ENCODE data around the gene POC1A.

Gene POC1A

GRCh38 chr3:52106951-52107611 is 47.1 kb downstream of the POC1A start:
- DNase-seq (ENCODE audit: low read depth in 1 of 2, low spot score in 1 of 2): no peak

DNA sequence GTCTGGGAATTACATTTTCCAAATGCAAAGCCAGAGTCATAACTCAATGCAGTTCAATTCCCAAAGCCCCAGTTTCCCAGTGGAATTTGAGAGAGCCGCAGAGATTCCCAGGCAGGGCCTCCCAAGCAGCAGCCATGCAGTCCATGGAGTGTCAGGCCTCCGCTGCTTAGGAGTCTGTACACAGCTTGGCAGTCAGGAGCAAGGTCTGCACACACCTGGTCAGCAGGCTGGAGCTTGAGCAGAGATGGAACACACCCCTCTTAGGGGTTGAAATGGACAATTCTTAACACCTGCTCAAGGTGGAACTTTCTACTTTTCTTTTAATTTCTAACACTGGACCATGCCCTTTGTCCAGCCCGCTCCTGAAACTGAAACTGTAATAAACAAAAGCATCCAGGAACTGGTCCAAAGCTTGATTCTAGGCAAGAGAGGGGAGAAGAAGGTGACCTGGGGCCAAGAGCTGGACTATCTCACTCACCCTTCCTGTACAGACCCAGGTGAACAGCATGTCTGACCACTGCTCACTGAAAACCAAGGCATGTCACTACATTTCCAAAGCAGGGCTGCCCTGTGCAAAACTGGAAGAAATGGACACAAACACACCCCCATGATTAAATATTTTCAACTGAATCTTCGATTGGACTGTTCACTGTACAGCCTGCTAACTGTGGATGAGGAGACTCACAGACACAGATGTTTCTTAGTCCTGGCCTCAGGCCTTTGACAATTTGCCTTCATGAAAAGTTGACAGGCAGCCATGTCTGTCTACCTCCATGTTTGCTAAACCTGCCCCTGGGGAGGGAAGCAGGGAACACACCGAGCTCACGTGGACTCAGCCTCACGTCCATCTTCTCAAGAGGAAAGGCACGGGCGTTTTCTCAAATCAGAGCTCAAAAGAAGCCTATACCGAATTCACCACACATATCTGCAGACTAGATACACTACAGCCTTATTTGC is 49.3 kb downstream of the POC1A start:
- DNase-seq (ENCODE audit: low read depth in 1 of 2, low spot score in 1 of 2): no peak

DNA sequence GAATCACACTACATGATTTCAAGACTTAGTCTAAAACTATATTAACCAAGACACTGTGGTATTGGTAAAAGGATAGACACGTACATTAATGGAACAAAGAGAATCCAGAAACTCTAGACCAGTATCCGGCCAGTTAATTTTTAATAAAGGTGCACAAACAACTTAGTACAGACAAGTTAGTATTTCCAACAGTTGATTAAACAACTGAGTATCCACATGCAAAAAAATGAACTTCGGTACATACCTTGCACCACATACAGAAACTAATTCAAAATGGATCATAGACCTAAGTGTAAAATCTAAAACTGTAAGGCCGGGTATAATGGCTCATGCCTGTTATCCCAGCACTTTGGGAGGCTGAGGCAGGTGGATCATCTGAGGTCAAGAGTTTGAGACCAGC is 51.3 kb downstream of the POC1A start:
- no peak for DNase-seq (ENCODE audit: low read depth in 1 of 2, low spot score in 1 of 2)

DNA sequence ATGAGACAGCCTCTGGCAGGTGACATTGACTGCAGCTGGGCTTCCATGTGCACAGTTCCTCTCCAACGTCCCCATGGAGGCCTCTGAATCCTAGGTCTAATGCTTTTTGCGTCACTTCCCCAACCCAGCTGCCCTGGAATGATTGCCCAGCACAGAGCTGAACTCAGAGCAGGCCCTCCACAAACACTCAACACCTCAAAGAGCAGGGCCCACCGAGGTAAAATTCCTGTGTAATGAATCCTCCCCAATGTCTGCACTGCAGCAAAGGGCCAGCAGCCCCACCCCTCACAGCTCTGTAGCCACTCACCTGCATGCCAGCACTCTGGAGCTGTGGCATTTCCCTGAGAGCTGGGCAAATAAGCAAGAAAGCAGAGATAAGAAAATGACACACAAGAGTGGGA is 55.2 kb downstream of the POC1A start:
- DNase-seq (ENCODE audit: low read depth in 1 of 2, low spot score in 1 of 2): no peak

DNA sequence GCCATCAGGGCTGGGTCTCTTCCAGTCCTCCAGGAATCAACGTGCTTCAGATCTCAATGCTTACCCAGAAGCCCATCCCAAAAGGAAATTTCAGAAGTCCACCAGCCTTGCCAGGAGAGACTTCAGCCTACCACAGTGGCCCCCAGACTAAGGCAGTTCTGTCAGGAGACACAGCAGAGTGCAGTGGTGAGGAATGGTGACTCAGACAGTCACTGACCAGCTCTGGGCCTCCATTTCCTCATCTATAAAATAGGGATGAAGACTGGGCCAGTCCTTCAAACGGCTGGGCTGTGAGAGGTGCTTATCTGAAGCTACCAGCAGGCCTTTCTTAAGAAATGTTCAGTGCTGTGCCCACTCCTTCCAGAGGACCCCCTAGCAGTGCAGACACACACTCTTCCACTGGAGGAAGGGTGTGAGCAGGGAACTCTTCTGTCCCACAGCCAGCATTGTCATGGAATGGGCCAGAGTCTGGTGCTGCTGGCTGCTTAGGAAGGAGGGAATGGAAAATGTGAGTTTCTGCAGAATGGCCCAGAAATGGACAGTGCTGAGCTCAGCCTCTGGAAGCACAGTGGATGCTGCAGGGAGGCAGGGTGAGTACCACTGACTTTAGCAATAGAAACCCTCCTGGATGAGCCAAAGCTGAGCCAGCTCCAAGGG is 56.2 kb downstream of the POC1A start:
- no peak for DNase-seq (ENCODE audit: low read depth in 1 of 2, low spot score in 1 of 2)

DNA sequence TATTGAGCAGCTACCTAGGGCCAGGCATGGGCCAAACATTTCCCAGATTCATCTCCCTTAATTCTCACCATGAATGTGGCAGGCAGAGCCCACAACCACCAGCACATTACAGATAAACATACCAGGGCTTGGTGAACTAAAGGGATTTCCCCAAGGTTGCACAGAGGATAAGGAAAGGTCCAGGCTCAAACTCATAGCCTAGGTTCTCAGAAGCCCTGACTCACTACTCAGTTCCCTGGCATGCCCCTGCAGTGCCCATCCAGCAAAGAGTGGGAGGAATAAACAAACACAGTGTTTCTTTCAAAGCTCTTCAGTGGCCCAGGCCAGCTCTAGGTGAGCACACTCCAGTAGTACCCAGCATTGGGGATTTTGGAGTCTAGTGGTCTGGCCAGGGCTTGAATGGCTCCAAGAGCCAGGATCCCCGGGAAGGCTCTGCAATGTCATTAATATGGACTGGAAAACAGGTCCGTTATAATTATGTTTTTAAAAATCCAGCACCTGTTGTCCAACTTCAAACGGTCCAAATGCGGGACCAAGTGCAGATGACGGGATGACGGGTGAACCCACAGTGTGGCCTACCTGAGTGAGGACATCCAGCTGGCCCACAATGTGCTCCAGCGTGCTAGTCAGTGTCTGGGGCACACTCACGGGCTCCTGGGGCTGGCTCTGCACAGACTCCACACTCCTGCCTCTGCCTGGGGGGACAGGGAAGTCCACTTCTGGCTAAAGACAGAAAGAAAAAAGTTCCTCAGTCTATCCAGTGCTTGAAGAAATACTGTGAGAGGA is 58.0 kb downstream of the POC1A start:
- DNase-seq (ENCODE audit: low read depth in 1 of 2, low spot score in 1 of 2): no peak

GRCh38 chr3:52094571-52095485 is 59.4 kb downstream of the POC1A start:
- DNase-seq (ENCODE audit: low read depth in 1 of 2, low spot score in 1 of 2): no peak

DNA sequence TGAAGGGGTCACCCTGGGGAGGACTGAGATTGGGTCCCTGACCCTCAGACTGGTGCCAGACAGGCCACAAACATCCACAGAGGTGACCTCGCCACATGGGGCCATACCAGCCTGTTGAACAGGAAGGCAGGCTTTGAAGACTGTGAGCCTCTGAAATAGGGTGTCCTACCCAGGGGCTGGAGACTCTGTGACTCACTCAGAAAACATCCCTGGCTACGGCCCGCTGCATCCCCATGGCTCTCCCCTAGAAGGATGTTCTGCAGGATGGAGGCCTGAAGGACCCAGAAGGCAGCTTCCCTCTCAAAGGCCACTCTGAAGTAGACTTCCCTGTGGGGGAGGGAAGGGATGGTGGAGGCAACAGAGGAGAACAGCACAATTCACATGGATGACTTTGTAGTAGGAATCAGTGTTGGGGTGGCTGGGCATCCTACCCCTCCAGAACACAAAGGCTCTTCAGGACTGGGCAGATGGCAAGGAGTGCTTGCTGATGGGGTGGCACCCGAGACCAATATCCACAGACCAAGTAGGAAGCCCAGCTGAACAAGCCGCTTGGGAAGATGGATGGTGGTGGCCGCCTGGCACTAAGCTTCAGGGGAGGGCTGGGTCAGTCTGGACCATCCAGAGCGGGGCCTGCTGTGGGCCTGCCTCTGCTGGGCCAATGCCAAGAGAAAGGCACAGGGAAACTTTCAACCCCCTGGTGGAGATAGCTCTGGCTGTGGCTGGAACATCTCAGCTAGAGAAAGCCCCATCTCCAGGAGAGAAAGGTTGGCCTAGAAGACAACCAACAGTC is 60.3 kb downstream of the POC1A start:
- DNase-seq (ENCODE audit: low read depth in 1 of 2, low spot score in 1 of 2): no peak

- DNase-seq (ENCODE audit: low read depth in 1 of 2, low spot score in 1 of 2): no peak
These were observed 61.3 kb downstream of the POC1A start for GRCh38 chr3:52092891-52093290.

- no peak for DNase-seq (ENCODE audit: low read depth in 1 of 2, low spot score in 1 of 2)
These were observed 62.0 kb downstream of the POC1A start for GRCh38 chr3:52092271-52092660.

GRCh38 chr3:52091586-52092270 is 62.5 kb downstream of the POC1A start:
- no peak for DNase-seq (ENCODE audit: low read depth in 1 of 2, low spot score in 1 of 2)

- no peak for DNase-seq (ENCODE audit: low read depth in 1 of 2, low spot score in 1 of 2)
These were observed 63.2 kb downstream of the POC1A start for GRCh38 chr3:52090933-52091468.

DNA sequence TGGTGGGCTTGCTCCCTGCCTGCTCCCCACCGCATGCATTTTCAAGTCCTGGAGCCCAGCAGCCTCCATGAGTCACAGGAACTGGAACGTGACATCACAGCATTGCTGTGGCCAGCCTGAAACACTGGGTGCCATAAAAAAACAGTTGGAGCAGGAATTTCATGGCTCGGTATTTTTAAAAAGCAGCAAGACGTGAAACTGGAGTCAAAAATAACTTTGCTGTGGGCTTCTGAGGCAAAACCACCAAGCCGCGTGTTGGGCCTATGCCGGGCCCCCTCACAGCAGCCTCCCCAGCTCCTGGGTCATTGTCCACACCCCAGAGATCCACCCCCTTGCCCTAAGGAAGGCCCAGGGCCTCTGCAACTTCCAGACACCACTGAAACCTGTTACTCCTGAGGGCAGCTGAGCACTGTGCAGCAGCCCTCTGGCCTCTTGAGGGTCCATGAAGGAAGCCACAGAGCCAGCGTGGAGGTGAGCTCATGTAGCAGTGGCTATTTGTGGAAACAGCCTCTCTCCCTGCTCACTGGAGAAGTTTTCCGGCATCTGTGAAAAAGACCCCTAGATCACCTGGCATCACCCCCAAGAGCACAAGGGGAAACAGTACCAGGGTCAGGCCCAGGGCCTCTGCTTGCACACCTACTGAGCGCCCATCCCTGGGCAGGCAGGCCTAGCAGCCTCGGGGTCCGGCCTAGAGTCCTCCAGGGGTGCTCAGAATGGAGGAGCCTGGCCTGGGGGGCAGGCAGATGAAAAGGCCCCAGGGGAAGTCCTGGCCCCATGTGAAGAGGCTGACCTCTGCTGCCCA is 63.9 kb downstream of the POC1A start:
- DNase-seq (ENCODE audit: low read depth in 1 of 2, low spot score in 1 of 2): no peak

DNA sequence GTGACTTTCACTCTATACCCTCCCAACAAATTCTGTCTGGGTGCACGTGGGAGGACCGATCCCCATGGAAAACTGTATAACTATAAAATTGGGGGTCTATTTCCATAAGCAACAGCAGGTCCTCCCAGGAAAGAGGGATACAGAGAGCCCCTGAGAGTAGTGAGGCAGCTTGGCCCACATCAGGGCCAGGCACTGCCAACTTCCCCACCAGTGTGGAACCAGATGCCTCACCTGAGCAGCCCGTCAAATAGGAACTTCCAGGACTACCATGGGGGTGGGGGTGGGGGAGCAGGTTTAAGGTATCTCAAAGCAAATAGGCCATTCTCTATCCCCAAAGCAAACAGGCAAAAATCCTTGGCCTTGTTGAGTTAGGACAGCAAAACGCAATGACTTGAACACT is 64.5 kb downstream of the POC1A start:
- no peak for DNase-seq (ENCODE audit: low read depth in 1 of 2, low spot score in 1 of 2)

GRCh38 chr3:52088445-52089367 is 65.5 kb downstream of the POC1A start:
- DNase-seq (ENCODE audit: low read depth in 1 of 2, low spot score in 1 of 2): no peak

DNA sequence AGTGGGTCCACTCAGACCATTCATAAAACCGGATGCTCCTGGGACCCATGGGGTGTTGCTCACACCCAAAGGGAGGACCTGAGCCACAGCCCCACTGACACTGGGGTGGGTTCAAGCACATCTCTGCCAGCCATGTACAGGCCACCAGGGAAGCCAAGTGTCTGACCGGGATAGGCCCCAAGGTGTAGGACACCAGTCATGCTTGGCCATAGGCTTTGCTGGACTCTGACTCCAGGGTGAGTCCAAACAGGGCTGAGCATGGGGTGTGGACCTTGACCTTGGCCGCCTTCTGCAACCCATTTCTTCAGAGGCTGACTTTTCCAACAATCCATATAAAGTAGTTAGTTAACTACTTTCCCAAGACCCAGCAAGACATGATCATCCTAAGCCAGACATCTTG is 66.5 kb downstream of the POC1A start:
- DNase-seq (ENCODE audit: low read depth in 1 of 2, low spot score in 1 of 2): no peak

All from activated CD4-positive, alpha-beta T cell treated with anti-CD3 and anti-CD28 coated beads, Interleukin-2, amount 50 U/mL, for 24 hours (primary cell).